ENCODE results near the gene ECSIT.

- TF ChIP-seq SIN3A (IDR thresholded peaks at IDR 0.05; ENCODE audit: borderline replicate concordance, insufficient read depth, low read depth, low read length) (no peak), CTCF (IDR thresholded peaks at IDR 0.05) (no peak), REST (IDR thresholded peaks at IDR 0.05; ENCODE audit: insufficient read depth in 1 of 2, low read depth in 2 of 2, low read length in 1 of 2) (no peak), POLR2AphosphoS5 (IDR thresholded peaks at IDR 0.05; ENCODE audit: low read depth, low read length) (no peak)
These were observed 34.6 kb upstream of the ECSIT start for GRCh38 chr19:11563532-11563931.
